HUES6 (cell line): Measurements from ENCODE around the gene LIMK2.

Source experiments
- H3K27ac ChIP-seq: 2 replicates; pipeline ENCODE4 v1.7.0; 2013; ENCODE audit warnings: low read depth, mild to moderate bottlenecking, low read length, inconsistent platforms
- H3K27me3 ChIP-seq: 2 replicates; pipeline ENCODE4 v1.6.1; 2013; ENCODE audit warnings: low read length; ENCODE audit not compliant: control insufficient read depth, insufficient read depth
- H3K36me3 ChIP-seq: 2 replicates; pipeline ENCODE4 v1.6.1; 2013; ENCODE audit warnings: low read length; ENCODE audit not compliant: control insufficient read depth, insufficient read depth
- H3K4me1 ChIP-seq: 2 replicates; pipeline ENCODE4 v1.6.1; 2013; ENCODE audit warnings: low read length; ENCODE audit not compliant: control insufficient read depth, insufficient read depth
- H3K4me3 ChIP-seq: 2 replicates; pipeline ENCODE4 v1.5.1; 2013; ENCODE audit warnings: low read depth, low read length
- H3K9ac ChIP-seq: one replicate; pipeline ENCODE4 v1.6.1; 2013; ENCODE audit warnings: mild to moderate bottlenecking, low read length
- H3K9me3 ChIP-seq: 2 replicates; pipeline ENCODE4 v1.6.1; 2013; ENCODE audit warnings: low read depth, low read length; ENCODE audit not compliant: control insufficient read depth, insufficient read depth

The LIMK2 gene

DNA sequence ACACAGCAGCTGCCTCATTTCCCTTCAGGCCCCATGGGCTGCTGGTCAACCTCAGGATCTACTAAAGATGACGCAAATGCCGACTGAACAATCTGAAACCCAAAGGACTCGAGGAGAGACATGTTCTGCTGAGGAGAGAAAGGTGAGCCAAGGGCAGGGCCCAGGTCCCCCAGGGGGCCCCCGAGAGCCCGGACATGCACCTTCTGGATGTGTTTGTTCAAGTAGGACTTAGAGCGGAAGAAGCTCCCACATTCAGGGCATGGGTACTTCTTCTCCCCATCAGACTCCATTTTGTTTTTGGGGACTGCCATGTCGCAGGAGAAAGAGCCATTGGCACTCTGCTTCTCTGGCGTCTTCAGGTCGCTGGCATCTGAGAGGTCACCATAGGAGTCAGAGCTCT is 114.8 kb downstream of the LIMK2 start:
- Histone ChIP-seq H3K9me3 (no peaks in the 10 kb centered on the region), H3K27ac (no peak overlapping the region), H3K9ac (no peak overlapping the region), H3K27me3 (no peaks in the 10 kb centered on the region), H3K4me3 (no peak overlapping the region), H3K36me3 (peaks cover 78% of the 10 kb centered on the region), H3K4me1 (peaks cover 6% of the 10 kb centered on the region; the same call in 1 of the 2 replicates)

- H3K27ac ChIP-seq = no peak overlapping the region; the same call in 1 of the 2 replicates
- H3K4me1 ChIP-seq = peaks cover 6% of the 10 kb centered on the region; the same call in 1 of the 2 replicates
- H3K36me3 ChIP-seq = peaks cover 85% of the 10 kb centered on the region
- no peak overlapping the region for H3K9ac ChIP-seq
- H3K27me3 ChIP-seq = no peaks in the 10 kb centered on the region
- H3K4me3 ChIP-seq = no peak overlapping the region
- H3K9me3 ChIP-seq = no peaks in the 10 kb centered on the region
Measured at GRCh38 chr22:31327806-31328543, 115.9 kb downstream of the LIMK2 start.

DNA sequence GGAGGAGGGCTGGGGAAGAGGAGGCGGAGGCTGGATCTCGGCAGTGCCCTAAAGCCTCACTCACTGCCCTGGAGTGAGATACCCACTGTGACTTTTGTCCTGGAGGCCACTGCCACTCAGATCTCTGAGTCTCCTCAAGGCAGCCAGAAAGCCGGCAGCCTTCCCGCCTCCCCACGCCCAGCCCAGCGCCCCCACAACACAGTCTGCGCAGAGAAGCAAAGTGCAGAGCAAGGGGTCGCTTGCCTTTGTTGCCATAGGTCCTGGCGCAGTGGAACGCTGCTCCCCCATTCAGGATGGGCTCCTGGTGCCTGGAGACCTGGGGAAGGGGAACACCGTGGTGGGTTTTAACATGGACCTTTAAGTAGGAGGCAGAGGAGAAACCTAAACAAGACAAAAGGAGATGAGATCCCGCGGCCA is 116.5 kb downstream of the LIMK2 start:
- H3K27me3 ChIP-seq = no peaks in the 10 kb centered on the region
- no peak overlapping the region for H3K9ac ChIP-seq
- H3K36me3 ChIP-seq = peaks cover 90% of the 10 kb centered on the region
- H3K9me3 ChIP-seq = no peaks in the 10 kb centered on the region
- H3K4me3 ChIP-seq = no peak overlapping the region
- no peak overlapping the region for H3K27ac ChIP-seq
- H3K4me1 ChIP-seq = peaks cover 6% of the 10 kb centered on the region; the same call in 1 of the 2 replicates

- no peaks in the 10 kb centered on the region for H3K9me3 ChIP-seq
- peaks cover 91% of the 10 kb centered on the region for H3K36me3 ChIP-seq
- peaks cover 6% of the 10 kb centered on the region; the same call in 1 of the 2 replicates for H3K4me1 ChIP-seq
- no peaks in the 10 kb centered on the region for H3K27me3 ChIP-seq
- no peak overlapping the region for H3K9ac ChIP-seq
- no peak overlapping the region for H3K27ac ChIP-seq
- H3K4me3 ChIP-seq = no peak overlapping the region
Measured at GRCh38 chr22:31329029-31329428, 116.9 kb downstream of the LIMK2 start.
